ENCODE measurements around the gene TALDO1.
A peak's percentile ranks its signal among the peaks of the same experiment; 100 is the strongest.

The TALDO1 gene

GRCh38 chr11:776263-776560, 28.9 kb downstream of the TALDO1 start:
- Mint-ChIP-seq H3K9me3 (no peaks in the 10 kb centered on the region), H3K4me3 (peak overlapping the region; percentile 90)

GRCh38 chr11:776561-777287, 29.5 kb downstream of the TALDO1 start:
- no peaks in the 10 kb centered on the region for H3K9me3 Mint-ChIP-seq
- peaks cover 2% of the 10 kb centered on the region for H3K27me3 Mint-ChIP-seq
- peak overlapping the region; percentile 87 for H3K27ac Mint-ChIP-seq
- H3K4me1 Mint-ChIP-seq (ENCODE audit: low read depth) = peaks cover 59% of the 10 kb centered on the region
- H3K36me3 Mint-ChIP-seq (ENCODE audit: low read depth) = peaks cover 62% of the 10 kb centered on the region
- intact Hi-C loops (cut with micrococcal nuclease) = no loop called here
- H3K4me3 Mint-ChIP-seq = peak overlapping the region; percentile 90

More at GRCh38 chr11:776263-776560, 28.9 kb downstream of the TALDO1 start:
- intact Hi-C loops (cut with micrococcal nuclease) = no loop called here
- H3K36me3 Mint-ChIP-seq (ENCODE audit: low read depth) = peaks cover 68% of the 10 kb centered on the region
- no peaks in the 10 kb centered on the region for H3K27me3 Mint-ChIP-seq
- peak overlapping the region; percentile 87 for H3K27ac Mint-ChIP-seq
- H3K4me1 Mint-ChIP-seq (ENCODE audit: low read depth) = peaks cover 59% of the 10 kb centered on the region

GRCh38 chr11:777288-778255, 30.3 kb downstream of the TALDO1 start, which contains the start of gene GATD1:
TSS of gene GATD1 (minus strand) at chr11:777487. CDS start at chr11:777462, 25 bp downstream.
- peaks cover 54% of the 10 kb centered on the region for H3K36me3 Mint-ChIP-seq (ENCODE audit: low read depth)
- H3K4me3 Mint-ChIP-seq = peak within 1 kb of the TSS; percentile 90
- H3K27me3 Mint-ChIP-seq = peaks cover 10% of the 10 kb centered on the region
- peaks cover 59% of the 10 kb centered on the region for H3K4me1 Mint-ChIP-seq (ENCODE audit: low read depth)
- intact Hi-C loops (cut with micrococcal nuclease) = no loop called here
- H3K27ac Mint-ChIP-seq = peak within 1 kb of the TSS; percentile 87
- no peaks in the 10 kb centered on the region for H3K9me3 Mint-ChIP-seq

DNA sequence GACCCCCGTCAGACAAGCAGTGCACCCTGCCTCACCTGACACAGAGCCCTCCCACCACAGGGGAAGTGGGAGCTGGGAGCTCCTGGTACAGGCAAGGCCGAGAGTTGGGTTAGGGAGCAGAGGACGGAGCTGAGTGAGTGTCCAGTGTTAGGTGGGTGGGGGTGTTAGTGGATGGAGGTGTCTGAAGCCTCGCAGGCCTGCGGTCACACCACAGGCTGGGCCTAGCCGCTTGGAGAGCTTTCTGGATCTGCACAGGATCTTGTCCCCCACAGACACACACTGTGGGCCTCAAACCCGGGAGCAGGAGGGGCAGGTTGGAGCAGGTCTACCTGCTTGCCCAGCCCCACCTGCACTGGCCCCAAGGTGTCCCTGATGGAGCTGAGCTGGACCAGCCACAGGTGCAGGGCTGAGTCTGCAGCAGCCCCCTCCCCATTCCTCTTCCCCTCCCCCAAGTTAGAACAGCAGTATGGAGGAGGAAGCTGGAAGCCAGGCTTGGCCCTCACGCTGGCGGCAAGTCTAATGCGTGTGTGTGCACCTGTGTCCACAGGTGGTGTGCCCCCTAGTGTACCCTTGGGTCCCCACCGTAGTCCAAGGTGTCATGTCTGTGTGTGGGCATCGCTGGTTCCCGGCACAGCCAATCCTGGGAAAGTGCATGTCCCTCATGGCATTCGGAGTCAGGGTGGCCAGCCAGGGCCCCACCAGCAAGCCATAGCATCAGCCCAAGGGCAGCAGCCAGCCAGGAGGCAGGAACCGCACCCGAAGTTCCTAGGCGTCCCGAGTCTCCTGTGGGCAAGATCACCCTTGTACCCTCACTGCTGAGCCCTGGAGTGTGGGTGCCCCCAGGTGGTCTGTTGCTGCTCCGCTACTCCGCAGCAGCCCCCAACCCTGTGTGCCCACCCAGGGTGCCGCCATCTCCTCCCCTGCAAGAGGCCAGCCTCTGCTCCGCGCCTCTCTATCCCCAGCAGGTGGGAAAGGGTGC, 32.0 kb downstream of the TALDO1 start:
- Mint-ChIP-seq H3K9me3 (no peaks in the 10 kb centered on the region), H3K27ac (no peak overlapping the region), H3K4me1 (ENCODE audit: low read depth) (peaks cover 59% of the 10 kb centered on the region), H3K27me3 (peaks cover 15% of the 10 kb centered on the region), H3K36me3 (ENCODE audit: low read depth) (peaks cover 44% of the 10 kb centered on the region), H3K4me3 (no peak overlapping the region)
- intact Hi-C loops (cut with micrococcal nuclease) = no loop called here

- intact Hi-C loops (cut with micrococcal nuclease) = no loop called here
- H3K27me3 Mint-ChIP-seq = peaks cover 15% of the 10 kb centered on the region
Measured at GRCh38 chr11:779955-780532, 32.8 kb downstream of the TALDO1 start.

GRCh38 chr11:782264-783174, 35.3 kb downstream of the TALDO1 start:
- H3K9me3 Mint-ChIP-seq = no peaks in the 10 kb centered on the region
- H3K4me3 Mint-ChIP-seq = no peak overlapping the region
- intact Hi-C loops (cut with micrococcal nuclease) = no loop called here
- no peak overlapping the region for H3K27ac Mint-ChIP-seq
- peaks cover 34% of the 10 kb centered on the region for H3K4me1 Mint-ChIP-seq (ENCODE audit: low read depth)
- H3K27me3 Mint-ChIP-seq = peaks cover 22% of the 10 kb centered on the region
- peaks cover 28% of the 10 kb centered on the region for H3K36me3 Mint-ChIP-seq (ENCODE audit: low read depth)

More at GRCh38 chr11:779955-780532, 32.8 kb downstream of the TALDO1 start:
- H3K36me3 Mint-ChIP-seq (ENCODE audit: low read depth) = peaks cover 36% of the 10 kb centered on the region
- H3K9me3 Mint-ChIP-seq = no peaks in the 10 kb centered on the region
- H3K4me3 Mint-ChIP-seq = no peak overlapping the region
- H3K4me1 Mint-ChIP-seq (ENCODE audit: low read depth) = peaks cover 52% of the 10 kb centered on the region
- no peak overlapping the region for H3K27ac Mint-ChIP-seq

DNA sequence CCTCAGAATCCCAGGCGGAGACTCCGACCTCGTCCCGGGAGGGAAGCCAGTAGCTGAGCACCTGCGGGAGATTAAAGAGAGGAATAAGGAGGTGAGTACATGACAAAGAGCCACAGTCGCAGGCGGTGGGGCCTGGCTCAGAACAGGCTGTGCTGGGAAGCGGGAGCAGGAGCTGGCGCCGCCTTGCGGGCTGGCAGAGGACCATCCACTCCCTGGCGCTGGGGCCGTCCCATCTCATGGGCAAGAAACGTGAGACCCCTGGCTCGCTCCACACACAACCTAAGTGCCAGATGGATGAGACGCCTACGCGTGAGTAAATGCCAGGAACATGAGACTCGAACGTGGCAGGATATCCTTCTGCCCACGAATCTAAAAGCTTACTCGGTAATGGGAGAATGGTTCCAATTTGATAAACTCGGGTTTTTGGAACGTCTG, 36.3 kb downstream of the TALDO1 start:
- Mint-ChIP-seq H3K9me3 (no peaks in the 10 kb centered on the region), H3K36me3 (ENCODE audit: low read depth) (peaks cover 27% of the 10 kb centered on the region), H3K27ac (no peak overlapping the region), H3K27me3 (peaks cover 32% of the 10 kb centered on the region), H3K4me3 (no peak overlapping the region), H3K4me1 (ENCODE audit: low read depth) (peaks cover 28% of the 10 kb centered on the region)
- intact Hi-C loops (cut with micrococcal nuclease) = no loop called here

- Mint-ChIP-seq H3K27me3 (peaks cover 52% of the 10 kb centered on the region), H3K36me3 (ENCODE audit: low read depth) (peaks cover 18% of the 10 kb centered on the region), H3K27ac (no peak overlapping the region), H3K4me3 (no peak overlapping the region), H3K9me3 (no peaks in the 10 kb centered on the region), H3K4me1 (ENCODE audit: low read depth) (peaks cover 7% of the 10 kb centered on the region)
- intact Hi-C loops (cut with micrococcal nuclease) = no loop called here
Measured at GRCh38 chr11:786235-787083, 39.2 kb downstream of the TALDO1 start.

DNA sequence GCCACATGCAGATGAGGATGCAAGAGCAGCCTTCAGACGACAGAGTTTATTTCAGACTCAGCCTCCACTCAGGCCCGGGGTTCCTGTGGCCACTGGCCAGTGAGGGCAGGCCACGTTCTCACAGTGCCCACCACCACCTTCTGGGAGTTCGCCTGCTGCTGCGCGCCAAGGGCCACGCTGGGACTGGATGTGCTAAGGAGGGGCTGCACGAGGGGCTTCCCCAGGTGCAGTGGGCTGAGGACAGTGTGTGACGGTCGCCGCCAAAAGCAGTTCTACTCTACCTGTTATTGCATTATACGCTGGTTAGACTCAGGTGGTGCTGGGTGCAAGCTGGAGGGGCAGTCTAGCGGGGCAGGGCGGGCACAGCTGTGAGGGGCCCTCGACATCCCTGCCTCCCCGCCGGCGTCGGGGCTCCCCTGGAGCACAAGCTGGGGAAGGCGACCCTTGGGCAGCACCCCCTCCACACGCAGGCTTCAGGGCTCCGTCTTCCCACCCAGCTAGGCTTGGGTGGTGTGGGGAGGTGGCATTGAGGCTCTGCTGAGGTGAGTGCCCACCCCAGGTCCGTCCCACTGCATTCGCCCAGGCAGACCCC, 39.9 kb downstream of the TALDO1 start:
- Mint-ChIP-seq H3K9me3 (no peaks in the 10 kb centered on the region), H3K4me3 (no peak overlapping the region), H3K27me3 (peaks cover 46% of the 10 kb centered on the region), H3K36me3 (ENCODE audit: low read depth) (peaks cover 25% of the 10 kb centered on the region), H3K27ac (no peak overlapping the region), H3K4me1 (ENCODE audit: low read depth) (peaks cover 7% of the 10 kb centered on the region)
- intact Hi-C loops (cut with micrococcal nuclease) = no loop called here

DNA sequence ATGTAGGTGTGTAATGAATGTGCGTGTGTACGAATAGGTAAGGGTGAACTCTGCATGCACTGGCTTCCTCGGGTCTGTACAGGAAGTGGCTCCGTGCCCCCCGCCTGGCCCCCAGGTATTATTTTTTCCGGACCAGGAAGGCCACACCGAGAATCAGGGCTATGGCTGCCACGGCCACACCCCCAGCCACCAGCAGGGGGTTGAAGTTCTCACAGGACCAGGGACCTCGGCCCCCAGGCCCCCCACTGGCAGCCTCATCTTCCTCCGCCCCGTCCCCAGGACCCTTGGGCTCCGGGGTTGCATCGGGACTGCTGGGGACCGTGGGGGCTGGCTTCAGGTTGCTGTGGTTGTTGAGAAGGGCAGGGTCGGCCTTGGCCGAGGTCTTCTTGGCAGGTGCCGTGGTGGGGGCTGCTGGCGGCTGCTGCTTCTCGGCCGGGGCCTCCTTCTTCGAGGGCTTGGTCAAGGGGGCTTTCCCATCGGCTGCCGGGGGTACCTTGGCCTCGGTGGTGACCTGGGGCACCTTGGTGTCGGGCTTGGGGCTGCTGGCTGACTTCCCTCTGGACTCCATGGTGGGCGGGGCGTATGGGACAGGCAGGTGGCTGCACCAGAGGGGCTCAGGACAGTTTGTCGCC, 40.9 kb downstream of the TALDO1 start:
- Mint-ChIP-seq H3K4me1 (ENCODE audit: low read depth) (peaks cover 7% of the 10 kb centered on the region), H3K4me3 (no peak overlapping the region), H3K36me3 (ENCODE audit: low read depth) (peaks cover 34% of the 10 kb centered on the region), H3K27me3 (peaks cover 43% of the 10 kb centered on the region), H3K27ac (no peak overlapping the region), H3K9me3 (no peaks in the 10 kb centered on the region)
- intact Hi-C loops (cut with micrococcal nuclease) = no loop called here

Data from dendritic cell treated with granulocyte-macrophage colony-stimulating factor and Interleukin-4, amounts not matched to agents 40 ng/mL and 50 ng/mL, for 4 days (primary cell).